HG03575 (cell line): ENCODE measurements around the gene GP2.

ENCODE experiments used
- ATAC-seq: cut with Tn5 transposase; IDR thresholded peaks from one replicate; pipeline ENCODE4 v1.9.1; 2021; ENCODE audit not compliant: unreplicated experiment, insufficient number of reproducible peaks, low FRiP score; ENCODE audit errors: extremely low read depth

Gene GP2

GRCh38 chr16:20327444-20328041 is at the start of gene GP2:
GP2 (minus strand) TSS chr16:20327513; CDS start chr16:20326431, 1,082 bp downstream.
- no peak for ATAC-seq

DNA sequence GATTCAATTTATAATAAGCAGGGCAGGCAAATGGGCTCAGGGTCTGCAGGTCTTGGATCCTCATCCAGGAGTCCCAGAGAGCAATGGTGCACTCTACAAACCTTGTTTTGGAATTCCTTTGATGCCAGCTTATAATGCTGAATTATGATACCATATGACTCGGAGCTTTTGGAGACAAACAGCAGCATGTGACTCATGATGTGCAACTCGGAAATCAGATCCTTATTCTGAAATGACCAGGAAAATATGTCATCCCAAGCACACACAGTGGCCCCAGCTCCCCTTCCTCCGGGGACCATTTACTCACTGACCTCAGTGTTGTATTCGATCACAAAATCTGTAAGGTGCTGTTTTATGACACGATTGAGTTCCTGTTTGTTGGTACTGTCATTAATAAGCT is 45.4 kb upstream of the GP2 start:
- no peak for ATAC-seq

- ATAC-seq = no peak
Measured at GRCh38 chr16:20369452-20370054, 42.2 kb upstream of the GP2 start.

GRCh38 chr16:20364051-20364450 is 36.7 kb upstream of the GP2 start:
- ATAC-seq = no peak

GRCh38 chr16:20363191-20363590 is 35.9 kb upstream of the GP2 start:
- ATAC-seq = no peak

GRCh38 chr16:20359997-20360396 is 32.7 kb upstream of the GP2 start:
- ATAC-seq = no peak

DNA sequence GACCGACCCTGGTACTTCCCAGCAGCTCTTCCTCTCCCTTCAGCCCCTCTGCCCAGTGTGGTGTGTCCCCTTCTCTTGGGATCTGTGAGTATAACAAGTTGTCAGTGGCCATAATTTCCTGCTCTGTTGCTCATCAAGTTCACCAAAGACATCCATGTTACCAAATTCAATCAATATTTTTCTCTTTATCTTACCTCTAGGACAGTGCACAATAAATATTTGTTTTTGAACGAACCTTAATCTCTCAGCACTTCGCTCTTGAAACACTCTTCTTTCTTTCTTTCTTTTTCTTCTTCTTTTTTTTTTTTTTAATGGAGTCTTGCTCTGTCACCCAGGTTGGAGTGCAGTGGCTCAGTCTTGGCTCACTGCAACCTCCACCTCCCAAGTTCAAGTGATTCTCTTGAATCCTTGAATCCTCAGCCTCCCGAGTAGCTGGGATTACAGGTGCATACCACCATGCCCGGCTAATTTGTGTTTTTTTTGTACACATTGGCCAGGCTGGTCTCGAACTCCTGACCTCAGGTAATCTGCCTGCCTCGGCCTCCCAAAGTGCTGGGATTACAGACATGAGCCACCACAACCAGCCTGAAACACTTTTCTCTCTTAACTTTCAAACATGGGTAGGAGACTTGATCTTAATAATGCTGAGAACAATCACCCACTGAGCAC is 27.9 kb upstream of the GP2 start:
- no peak for ATAC-seq

DNA sequence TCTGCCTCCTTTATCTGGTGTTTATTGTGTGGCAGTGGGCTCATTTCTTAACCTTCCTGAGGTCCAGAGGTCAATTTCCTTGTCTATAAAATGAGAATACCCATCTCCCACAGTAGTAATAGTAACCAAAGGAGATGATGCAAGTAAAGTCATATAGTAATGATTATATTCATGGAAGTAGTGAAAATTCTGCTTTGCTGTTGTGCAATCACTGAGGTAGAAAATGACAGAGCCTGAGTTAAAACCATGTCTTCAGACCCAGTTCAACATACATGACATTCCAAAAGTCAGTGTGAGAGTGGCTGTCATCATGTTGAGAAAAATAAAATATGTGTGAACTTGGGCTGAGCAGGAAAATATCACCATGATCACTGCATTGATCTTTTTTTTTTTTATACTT is 26.1 kb upstream of the GP2 start:
- ATAC-seq = no peak

GRCh38 chr16:20352615-20353014 is 25.3 kb upstream of the GP2 start, which contains the start of gene UMOD:
UMOD (minus strand) TSS chr16:20352715; CDS start chr16:20350737, 1,978 bp downstream.
- no peak for ATAC-seq

DNA sequence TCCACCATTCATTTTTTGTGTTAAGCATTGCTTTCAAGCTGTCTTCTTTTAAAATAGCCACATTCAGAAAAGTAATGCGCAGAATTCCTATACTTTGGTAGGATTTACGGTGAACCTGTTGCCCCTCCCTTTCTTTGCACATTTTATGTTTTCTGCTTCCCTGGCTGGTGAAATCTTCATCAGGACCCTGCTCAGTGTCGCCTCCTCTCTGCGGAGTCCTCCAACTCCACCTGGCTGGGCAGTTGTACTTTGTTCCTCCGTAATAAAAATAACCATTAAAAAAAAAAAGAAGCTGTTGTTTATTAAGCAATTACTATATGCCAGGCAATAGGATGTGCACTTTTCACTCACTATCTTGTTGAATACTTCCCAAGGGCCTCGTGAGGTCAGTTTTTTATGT is 22.3 kb upstream of the GP2 start:
- ATAC-seq = no peak

DNA sequence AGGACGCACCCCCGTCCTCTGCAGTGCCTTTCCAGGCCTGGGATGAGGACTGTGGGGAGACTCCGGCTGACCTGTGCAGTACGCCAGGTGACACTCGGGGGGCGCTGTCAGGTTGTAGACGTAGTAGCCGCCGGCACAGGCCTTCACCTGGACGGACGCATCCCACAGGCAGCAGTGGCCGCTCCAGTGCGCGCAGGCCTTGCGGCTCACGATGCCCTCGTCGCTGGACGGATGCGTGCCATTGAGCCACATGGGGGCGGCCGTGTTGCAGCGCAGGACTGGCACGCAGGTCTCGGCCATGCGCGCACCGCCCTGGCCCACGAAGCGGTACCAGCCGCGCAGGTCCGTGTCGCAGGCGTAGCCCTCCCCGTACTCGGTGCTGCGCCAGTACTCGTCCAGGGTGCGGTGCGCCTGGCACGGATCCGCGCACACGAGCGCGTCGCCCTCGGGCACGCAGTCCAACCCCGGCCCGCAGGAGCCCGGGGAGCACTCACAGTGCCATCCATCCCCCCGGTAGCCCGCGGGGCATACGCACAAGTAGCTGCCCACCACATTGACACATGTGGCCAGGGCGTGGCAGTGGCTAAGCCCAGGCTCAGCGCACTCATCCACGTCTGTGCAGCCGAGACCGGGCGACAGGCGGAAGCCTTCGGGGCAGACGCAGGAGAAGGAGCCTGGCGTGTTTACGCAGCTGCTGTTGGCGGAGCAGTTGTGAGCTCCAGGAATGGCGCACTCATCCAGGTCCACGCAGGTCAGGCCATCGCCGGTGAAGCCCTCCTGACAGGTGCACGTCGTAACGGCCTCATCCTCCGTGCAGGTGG is 21.3 kb upstream of the GP2 start:
- ATAC-seq = no peak

- ATAC-seq = no peak
Measured at GRCh38 chr16:20347666-20348364, 20.5 kb upstream of the GP2 start.

- ATAC-seq = no peak
Measured at GRCh38 chr16:20344611-20345010, 17.3 kb upstream of the GP2 start.

DNA sequence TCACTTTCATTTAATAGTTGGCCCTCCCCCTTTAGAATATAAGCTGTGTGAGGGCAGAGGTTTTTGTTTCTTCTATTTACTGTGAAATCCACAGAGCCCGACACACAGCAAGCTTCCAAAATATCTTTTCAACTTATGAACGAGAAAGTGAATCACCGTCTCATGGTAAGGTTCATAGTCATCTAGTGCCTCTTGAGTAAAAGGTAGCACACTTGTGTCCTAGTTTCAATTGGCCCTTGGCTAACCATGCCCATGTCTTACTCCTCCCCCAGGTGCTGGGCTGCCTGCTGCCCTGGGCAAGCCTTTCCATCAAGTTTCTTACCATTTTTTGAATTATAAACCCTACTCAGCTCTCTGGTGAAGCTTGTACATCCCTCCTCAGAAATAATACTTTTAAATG is 12.4 kb upstream of the GP2 start:
- ATAC-seq = no peak

DNA sequence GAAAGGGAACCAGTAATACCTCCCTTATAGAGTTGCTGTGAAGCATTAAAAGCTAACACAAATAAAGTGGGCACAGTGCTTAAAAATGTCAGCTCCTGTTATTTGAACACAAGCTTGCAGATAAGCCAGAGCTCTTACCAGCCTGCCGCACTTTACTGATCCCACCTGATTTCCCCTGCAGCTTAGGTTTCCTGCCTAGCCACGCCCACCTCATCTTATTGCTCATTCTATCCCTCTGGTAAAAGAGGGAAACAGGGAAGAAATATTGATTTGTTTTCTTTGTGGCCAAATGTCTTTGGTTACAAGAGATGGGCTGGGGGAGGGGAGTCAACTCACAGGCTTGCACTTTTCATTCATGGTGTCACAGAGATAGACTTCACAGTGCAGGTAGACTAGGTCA is 9.6 kb upstream of the GP2 start:
- ATAC-seq = no peak

DNA sequence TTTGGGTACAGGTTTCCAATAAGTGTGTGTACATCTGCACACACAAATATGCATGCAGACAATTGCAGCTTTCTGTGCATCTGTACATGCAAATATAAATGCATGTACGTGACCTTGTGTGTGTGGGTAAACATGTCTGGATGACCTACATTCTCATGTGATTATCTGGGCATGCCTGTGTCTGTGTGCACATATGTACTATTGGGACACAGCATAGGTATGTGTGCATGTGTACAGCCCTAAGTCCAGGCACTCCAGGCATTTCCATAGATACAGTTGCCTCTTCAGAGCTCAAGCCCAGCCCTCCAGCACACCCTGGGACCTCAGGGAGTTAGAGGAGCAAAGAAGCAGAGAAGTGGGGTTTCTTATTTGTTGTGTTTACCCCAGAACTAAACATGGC is 7.1 kb upstream of the GP2 start:
- ATAC-seq = no peak

GRCh38 chr16:20333120-20333519 is 5.8 kb upstream of the GP2 start:
- ATAC-seq = no peak

GRCh38 chr16:20332411-20332810 is 5.1 kb upstream of the GP2 start:
- ATAC-seq = no peak

GRCh38 chr16:20331635-20332034 is 4.3 kb upstream of the GP2 start:
- ATAC-seq = no peak
